SJCRH30 (cell line): ENCODE measurements around the gene PSMA1. TPM values are rescaled to one million over a fixed set of nuclear protein-coding genes. Genes with fewer than 3 reads are reported as not detected.
"Not testable (repeated sequence)": the region's sequence is repeated elsewhere in the genome, so short reads cannot be mapped to it uniquely, and the experiment has no call there.

Experiments used
- DNase-seq, 2 experiments: peaks; one replicate each; pipeline ENCODE4 v3.0.0-alpha.2; 2015 to 2020
- H3K27ac ChIP-seq: fragments of 250-450 bp; sonication (Bioruptor Pico); 2 replicates; pipeline ENCODE4 v1.5.1; 2020; ENCODE audit warnings: mild to moderate bottlenecking, moderate library complexity
- H3K27me3 ChIP-seq: fragments of 250-450 bp; sonication (Bioruptor Pico); 2 replicates; pipeline ENCODE4 v1.5.1; 2020; ENCODE audit warnings: mild to moderate bottlenecking, moderate library complexity
- H3K36me3 ChIP-seq: fragments of 250-450 bp; sonication (Bioruptor Pico); 2 replicates; pipeline ENCODE4 v1.5.1; 2020; ENCODE audit warnings: mild to moderate bottlenecking, moderate library complexity
- H3K4me1 ChIP-seq: fragments of 250-450 bp; sonication (Bioruptor Pico); 2 replicates; pipeline ENCODE4 v1.5.1; 2020; ENCODE audit warnings: mild to moderate bottlenecking, moderate library complexity
- H3K4me3 ChIP-seq: fragments of 250-450 bp; sonication (Bioruptor Pico); 2 replicates; pipeline ENCODE4 v1.5.1; 2020; ENCODE audit warnings: mild to moderate bottlenecking, moderate library complexity
- H3K9me3 ChIP-seq: fragments of 250-450 bp; sonication (Bioruptor Pico); replicated peaks from 2 replicates; pipeline ENCODE4 v1.5.1; 2020; ENCODE audit warnings: mild to moderate bottlenecking, moderate library complexity
- total RNA-seq: library from RNA; depleted of rRNA; stranded (reverse); fragments of >200 nt; shearing (Covaris generic); gene quantifications from 2 replicates; pipeline ENCODE4 v1.2.3, GENCODE V29; 2014; rRNA removed

PSMA1 gene
- total RNA-seq = 303 and 320 TPM in 2 replicates

DNA sequence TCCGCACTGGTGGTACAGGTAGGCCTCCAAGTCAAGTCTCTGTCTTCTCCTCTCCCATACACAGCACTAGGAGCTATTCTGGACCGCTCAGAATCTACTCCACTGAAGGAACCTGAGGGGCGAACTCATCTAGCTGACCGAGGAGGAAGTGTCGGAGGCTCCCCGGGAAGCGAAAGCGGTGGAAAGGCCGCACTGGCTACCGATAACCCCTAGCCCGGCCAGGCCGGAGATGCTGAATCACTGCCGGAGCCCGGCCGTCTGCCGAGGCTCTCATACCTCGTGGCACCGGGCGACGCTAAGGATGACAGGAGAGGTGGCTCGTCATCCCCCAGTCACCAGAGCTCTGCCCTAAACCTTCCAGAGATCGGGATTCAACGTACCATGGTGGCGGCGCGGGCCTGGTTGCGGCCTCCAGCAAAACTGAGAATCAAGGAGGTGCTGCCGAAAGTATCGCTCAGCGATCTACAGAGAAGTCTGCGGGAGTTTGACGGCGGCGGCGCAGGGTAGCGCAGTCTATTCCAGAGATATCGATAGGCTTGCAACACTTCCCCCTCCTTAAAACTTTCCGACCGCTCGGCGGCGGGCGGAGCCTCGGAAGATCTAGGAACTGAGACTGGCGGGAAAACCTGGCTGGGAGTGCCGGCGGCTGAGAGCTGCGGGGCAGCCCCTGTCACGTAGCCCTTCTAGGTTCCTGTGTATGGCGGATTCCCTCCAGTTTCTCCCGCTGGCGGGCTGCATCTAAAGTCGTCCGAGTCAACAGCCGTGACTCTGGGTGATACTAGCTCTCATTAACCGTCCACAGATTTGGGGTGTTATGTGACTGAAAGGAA lies at the start of gene PSMA1:
Gene PSMA1, minus strand, starts transcription at position 470 of the 830 bp plus-strand sequence. Its CDS starts 87 bp downstream, at position 383.
- H3K9me3 ChIP-seq = no peaks in the 10 kb centered on the region
- peak within 1 kb of the TSS; percentile 81 for H3K27ac ChIP-seq
- peak; percentile 97 to 98 for DNase-seq
- peaks cover 21% of the 10 kb centered on the region for H3K36me3 ChIP-seq
- no peaks in the 10 kb centered on the region for H3K4me1 ChIP-seq
- peak within 1 kb of the TSS; percentile 80 for H3K4me3 ChIP-seq
- no peaks in the 10 kb centered on the region for H3K27me3 ChIP-seq

DNA sequence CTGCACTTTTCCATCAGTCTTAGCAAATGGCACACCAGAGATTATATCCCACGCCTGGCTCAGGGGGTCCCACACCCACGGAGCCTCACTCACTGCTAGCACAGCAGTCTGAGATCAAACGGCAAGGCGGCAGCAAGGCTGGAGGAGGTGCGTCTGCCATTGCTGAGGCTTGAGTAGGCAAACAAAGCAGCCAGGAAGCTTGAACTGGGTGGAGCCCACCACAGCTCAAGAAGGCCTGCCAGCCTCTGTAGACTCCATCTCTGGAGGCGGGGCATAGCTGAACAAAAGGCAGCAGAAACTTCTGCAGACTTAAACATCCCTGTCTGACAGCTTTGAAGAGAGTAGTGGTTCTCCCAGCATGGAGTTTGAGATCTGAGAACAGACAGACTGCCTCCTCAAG lies 49.3 kb upstream of the PSMA1 start:
- not testable (repeated sequence) for H3K27ac ChIP-seq, H3K27me3 ChIP-seq, H3K36me3 ChIP-seq, H3K4me1 ChIP-seq, H3K9me3 ChIP-seq, H3K4me3 ChIP-seq, DNase-seq

DNA sequence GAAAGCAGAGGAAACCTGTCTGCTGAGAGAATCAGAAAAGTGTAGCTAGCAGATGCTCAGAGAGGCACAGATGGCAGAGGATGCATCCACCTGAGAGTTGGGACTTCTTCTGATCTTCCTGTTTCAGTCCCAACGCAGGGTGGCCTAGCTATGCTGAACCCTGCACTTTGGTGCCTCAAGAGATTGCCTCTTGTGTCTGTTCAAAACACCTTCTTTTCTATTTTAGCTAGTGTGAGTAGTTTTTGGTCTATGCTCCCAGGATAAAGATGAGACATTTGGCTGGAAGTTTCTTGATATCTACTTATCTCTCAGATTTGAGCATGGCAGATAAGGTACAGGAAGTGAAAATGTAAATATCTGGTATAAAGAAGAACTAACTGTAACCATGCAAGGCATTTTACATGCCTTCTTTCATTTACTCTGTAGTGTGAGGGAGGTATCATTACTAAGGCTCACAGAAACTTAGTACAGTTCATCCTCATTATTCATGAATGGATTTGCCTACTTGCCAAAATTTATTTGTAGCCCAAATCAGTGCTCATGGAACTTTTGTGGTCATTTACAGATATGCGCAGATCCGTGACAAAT lies 47.0 kb upstream of the PSMA1 start:
- Histone ChIP-seq H3K4me1 (no peaks in the 10 kb centered on the region), H3K27me3 (no peaks in the 10 kb centered on the region), H3K36me3 (0 out of 2 replicates have a peak, but pooled peaks cover 2% of the 10 kb centered on the region), H3K9me3 (no peaks in the 10 kb centered on the region), H3K4me3 (no peak overlapping the region), H3K27ac (no peak overlapping the region)
- DNase-seq = no peak

DNA sequence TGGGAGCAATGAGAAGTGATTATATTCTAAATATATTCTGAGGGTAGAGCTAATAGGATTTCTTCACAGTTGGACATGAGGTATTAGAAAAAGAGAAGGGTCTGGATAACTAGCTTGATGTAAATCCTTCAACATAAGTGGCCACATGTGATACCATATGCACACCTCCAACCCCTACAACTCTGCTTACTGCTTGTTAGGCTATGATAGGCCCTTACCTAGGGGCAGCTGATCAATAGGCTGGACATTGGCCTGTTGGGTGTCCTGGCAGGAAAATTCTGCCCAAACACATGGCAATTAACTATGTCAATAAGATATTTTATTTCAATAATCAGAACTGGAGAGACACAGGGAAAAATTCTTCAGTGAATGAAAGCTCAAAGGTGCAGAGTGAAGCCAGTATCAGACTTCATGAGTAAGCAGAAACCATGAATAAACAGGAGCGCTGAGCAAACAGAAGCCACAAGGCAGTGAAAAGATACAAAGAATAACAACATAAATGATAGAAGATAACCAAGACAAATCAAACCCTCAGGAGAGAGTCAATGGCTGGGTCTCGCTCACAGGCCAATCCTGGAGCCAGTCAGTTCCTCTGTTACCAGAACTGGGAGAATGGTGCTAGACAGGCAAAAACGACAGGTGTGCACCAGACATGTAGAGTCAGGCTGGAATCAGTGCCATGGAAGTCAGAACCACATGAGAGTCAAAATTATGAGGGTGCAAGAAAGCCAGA lies 46.3 kb upstream of the PSMA1 start:
- no peaks in the 10 kb centered on the region for H3K27me3 ChIP-seq
- 0 out of 2 replicates have a peak, but pooled peaks cover 2% of the 10 kb centered on the region for H3K36me3 ChIP-seq
- H3K4me1 ChIP-seq = no peaks in the 10 kb centered on the region
- H3K9me3 ChIP-seq = no peaks in the 10 kb centered on the region
- no peak for DNase-seq
- H3K4me3 ChIP-seq = no peak overlapping the region
- no peak overlapping the region for H3K27ac ChIP-seq

DNA sequence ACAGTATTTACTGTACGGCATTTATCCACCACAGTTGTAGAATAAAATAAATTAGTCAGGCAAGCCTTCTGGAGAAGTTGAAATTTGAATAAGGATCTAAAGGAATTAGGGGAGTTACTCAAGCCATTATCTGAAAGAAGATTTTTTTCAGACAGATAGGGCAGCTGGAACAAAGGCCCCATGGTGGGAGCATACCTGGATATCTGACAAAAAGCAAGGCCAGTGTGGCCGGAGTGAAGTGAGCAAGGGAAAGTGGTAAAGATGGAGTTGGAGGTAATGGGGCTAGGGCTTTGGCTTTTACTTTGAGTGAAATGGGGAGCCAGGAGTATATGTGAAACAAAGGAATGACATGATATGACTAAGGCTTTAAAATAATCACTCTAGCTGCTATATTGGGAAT lies 45.7 kb upstream of the PSMA1 start:
- Histone ChIP-seq H3K27ac (no peak overlapping the region), H3K36me3 (0 out of 2 replicates have a peak, but pooled peaks cover 2% of the 10 kb centered on the region), H3K4me3 (no peak overlapping the region), H3K4me1 (no peaks in the 10 kb centered on the region), H3K9me3 (no peaks in the 10 kb centered on the region), H3K27me3 (no peaks in the 10 kb centered on the region)
- DNase-seq = no peak

DNA sequence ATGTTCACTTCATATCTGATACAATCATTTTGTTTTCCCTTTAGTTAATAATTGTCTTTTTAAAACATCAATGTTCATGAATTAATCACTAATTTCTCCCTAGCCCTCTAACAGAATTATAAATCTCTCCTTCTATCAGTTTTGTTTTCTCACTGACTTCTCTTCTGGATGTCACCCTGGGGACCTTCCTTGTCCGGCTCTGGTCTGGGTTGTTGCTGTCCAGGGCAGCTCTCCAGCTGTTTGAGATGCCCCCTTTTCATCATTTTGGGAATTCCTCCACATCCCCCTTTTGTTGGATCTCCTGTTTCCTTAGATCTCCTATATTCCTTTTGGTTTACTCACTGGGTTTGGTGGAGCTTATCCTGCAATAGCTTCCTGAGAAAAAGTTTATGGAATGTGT lies 35.6 kb upstream of the PSMA1 start:
- Histone ChIP-seq H3K4me1 (no peaks in the 10 kb centered on the region), H3K27me3 (no peaks in the 10 kb centered on the region), H3K9me3 (no peaks in the 10 kb centered on the region), H3K36me3 (no peaks in the 10 kb centered on the region), H3K27ac (no peak overlapping the region), H3K4me3 (no peak overlapping the region)
- no peak for DNase-seq

DNA sequence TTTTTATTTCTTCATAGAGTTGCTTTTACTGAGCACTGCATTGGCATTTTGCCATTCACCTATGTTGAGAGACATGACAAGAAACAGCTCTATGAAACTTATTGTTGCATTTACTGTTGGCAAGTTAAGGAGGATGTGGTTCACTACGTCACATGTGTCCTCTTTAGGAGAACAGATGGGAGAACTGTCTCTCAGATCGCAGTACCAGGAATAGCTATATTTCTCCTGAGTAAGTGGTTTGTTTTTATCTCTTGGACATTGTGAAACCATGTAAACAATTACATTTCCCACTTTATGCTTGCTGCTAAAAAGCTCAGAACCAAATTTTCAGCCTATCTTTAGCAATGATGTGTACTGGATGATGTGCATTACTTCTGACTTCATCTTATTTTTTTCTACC lies 34.8 kb upstream of the PSMA1 start:
- Histone ChIP-seq H3K9me3 (no peaks in the 10 kb centered on the region), H3K4me1 (no peaks in the 10 kb centered on the region), H3K27me3 (no peaks in the 10 kb centered on the region), H3K27ac (no peak overlapping the region), H3K36me3 (no peaks in the 10 kb centered on the region), H3K4me3 (no peak overlapping the region)
- DNase-seq = no peak

DNA sequence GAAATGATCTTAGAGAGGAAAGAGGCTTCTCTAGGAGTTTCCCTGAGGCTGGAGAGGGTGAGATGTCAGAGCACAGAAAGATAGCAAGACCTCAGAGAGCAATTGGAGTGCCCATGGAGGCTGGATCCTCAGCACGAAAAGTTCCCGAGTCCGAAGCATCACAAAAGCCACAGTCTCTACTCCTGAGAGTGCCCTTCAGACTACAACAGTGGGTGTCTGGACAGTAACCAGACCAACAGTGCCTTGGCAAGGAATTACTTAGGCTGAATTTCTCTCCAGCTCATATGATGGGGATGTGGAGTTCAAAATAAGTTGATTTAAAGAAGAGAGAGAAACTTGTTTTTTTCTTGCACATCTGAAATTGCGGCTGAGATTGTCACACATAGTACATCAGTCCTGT lies 31.9 kb upstream of the PSMA1 start:
- no peak overlapping the region for H3K4me3 ChIP-seq
- DNase-seq = no peak
- no peaks in the 10 kb centered on the region for H3K36me3 ChIP-seq
- H3K27ac ChIP-seq = no peak overlapping the region
- H3K4me1 ChIP-seq = no peaks in the 10 kb centered on the region
- no peaks in the 10 kb centered on the region for H3K9me3 ChIP-seq
- no peaks in the 10 kb centered on the region for H3K27me3 ChIP-seq

DNA sequence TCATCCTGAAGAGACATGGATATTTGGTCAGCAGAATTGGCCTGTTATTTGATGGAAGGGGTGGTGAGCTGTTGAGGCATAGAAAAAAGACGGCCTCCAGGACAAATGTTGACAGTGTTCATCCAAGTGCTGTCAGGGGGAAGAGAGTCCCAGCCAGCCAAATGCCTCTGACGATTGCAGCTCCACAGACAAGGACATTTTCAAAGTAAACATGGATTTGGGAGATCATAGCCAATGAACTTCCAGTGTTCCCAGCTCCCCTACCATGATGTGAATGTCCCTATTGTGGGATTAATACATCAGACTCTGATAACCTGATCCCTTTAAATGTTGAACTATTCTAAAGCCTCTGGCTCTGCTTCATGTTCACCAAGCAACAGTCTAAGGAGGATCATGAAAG lies 31.2 kb upstream of the PSMA1 start:
- H3K9me3 ChIP-seq = no peaks in the 10 kb centered on the region
- H3K4me1 ChIP-seq = no peaks in the 10 kb centered on the region
- H3K4me3 ChIP-seq = no peak overlapping the region
- no peaks in the 10 kb centered on the region for H3K27me3 ChIP-seq
- no peak for DNase-seq
- H3K27ac ChIP-seq = no peak overlapping the region
- no peaks in the 10 kb centered on the region for H3K36me3 ChIP-seq

DNA sequence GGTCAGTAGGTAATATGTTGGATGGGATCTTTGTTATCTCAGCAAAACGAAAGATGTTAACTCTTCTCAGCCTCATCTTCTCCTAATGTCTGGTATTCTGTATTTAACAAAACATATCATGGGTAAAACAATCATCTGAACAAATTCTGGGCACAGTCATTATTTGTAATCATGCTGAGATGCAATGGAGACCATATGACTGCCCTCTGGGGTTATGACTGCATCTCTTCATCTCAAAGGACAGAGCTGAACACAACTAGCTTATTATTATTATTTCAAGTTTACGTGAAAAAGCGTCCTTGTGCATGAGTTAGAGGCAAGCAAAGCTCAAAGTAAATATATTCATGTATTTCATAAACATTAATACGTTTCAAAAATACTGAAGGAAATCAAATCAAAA lies 29.7 kb upstream of the PSMA1 start:
- no peaks in the 10 kb centered on the region for H3K27me3 ChIP-seq
- no peaks in the 10 kb centered on the region for H3K4me1 ChIP-seq
- H3K9me3 ChIP-seq = no peaks in the 10 kb centered on the region
- no peak for DNase-seq
- no peak overlapping the region for H3K27ac ChIP-seq
- H3K36me3 ChIP-seq = no peaks in the 10 kb centered on the region
- H3K4me3 ChIP-seq = no peak overlapping the region

DNA sequence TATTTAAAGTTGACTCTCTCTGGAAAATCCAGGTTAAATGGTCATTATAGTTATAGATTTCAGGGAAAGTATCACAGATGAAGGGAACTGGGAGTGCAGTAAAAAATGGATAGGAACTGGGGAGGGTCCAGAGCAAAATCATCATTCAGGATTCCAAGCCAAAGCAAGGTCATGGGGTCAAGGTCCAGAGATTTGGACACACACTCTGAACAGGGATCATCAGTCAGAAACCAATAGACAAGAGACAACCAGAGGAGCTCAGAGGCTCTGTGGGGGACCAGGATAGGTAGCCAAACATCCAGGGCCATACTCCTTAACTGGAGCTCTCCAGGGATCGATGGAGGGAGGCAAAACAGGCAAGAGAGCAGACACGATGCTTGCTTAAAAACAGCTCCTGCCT lies 27.3 kb upstream of the PSMA1 start:
- no peak overlapping the region for H3K4me3 ChIP-seq
- no peaks in the 10 kb centered on the region for H3K9me3 ChIP-seq
- H3K36me3 ChIP-seq = no peaks in the 10 kb centered on the region
- no peak overlapping the region for H3K27ac ChIP-seq
- DNase-seq = no peak
- no peaks in the 10 kb centered on the region for H3K27me3 ChIP-seq
- no peaks in the 10 kb centered on the region for H3K4me1 ChIP-seq

DNA sequence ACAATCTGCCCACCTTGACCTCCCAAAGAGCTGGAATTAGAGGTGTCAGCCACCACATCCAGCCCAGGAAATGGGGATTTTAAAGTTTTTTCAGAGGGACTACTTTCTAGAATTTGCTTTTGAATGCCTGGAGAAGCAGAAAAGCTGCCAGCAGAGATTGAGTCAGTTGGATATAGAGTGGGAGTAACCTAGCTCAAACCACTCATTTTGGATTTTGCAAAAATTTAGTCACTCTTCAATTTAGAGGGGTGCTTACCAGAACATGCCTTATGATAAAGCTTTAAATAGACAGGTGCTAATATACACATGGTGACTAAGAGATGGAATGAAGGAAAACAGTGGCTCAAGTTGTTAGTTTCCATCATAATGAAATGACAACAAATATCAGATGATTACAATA lies 26.5 kb upstream of the PSMA1 start:
- no peak for DNase-seq
- no peaks in the 10 kb centered on the region for H3K27me3 ChIP-seq
- H3K4me1 ChIP-seq = no peaks in the 10 kb centered on the region

DNA sequence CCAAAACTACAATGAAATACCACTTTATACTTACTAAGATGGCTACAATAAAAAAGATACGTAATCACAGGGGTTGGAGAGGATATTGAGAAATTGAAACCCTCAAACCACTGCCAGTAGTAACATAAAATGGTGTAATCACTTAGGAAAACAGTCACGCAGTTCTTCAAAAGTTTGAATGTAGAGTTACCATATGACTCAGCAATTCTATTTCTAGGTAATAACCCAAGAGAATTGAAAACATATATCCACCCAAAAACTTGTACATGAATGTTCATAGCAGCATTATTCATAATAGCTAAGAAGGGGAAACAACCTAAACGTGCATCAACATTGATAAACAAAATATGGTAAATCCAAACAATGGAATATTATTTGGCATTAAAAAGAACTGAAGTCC lies 24.4 kb upstream of the PSMA1 start:
- no peak for DNase-seq

More for the DNA sequence above, 26.5 kb upstream of the PSMA1 start:
- no peaks in the 10 kb centered on the region for H3K9me3 ChIP-seq
- no peak overlapping the region for H3K27ac ChIP-seq
- H3K4me3 ChIP-seq = no peak overlapping the region
- no peaks in the 10 kb centered on the region for H3K36me3 ChIP-seq

DNA sequence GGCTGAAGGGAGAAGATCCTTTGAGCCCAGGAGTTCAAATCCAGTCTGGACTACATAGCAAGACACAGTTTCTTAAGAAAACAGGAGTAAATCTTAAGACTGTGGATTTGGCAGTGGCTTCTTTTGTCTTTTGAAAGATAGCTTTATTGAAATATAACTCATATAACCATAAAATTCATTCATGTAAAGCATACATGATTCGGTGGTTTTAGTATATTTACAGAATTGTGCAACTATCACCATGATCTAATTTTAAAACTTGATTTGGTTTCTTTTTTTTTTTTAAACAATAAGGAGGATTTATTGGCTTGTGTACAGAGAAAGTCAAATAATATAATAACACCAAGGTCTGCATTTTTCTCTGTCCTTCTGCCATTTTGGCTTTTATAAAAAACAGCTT lies 23.1 kb upstream of the PSMA1 start:
- DNase-seq = no peak
- H3K4me1 ChIP-seq = no peaks in the 10 kb centered on the region
- no peaks in the 10 kb centered on the region for H3K9me3 ChIP-seq
- no peak overlapping the region for H3K27ac ChIP-seq
- H3K4me3 ChIP-seq = no peak overlapping the region
- no peaks in the 10 kb centered on the region for H3K27me3 ChIP-seq
- H3K36me3 ChIP-seq = no peaks in the 10 kb centered on the region

More for the DNA sequence above, 24.4 kb upstream of the PSMA1 start:
- no peak overlapping the region for H3K27ac ChIP-seq
- no peaks in the 10 kb centered on the region for H3K27me3 ChIP-seq
- no peaks in the 10 kb centered on the region for H3K9me3 ChIP-seq
- no peak overlapping the region for H3K4me3 ChIP-seq
- H3K36me3 ChIP-seq = no peaks in the 10 kb centered on the region
- H3K4me1 ChIP-seq = no peaks in the 10 kb centered on the region

DNA sequence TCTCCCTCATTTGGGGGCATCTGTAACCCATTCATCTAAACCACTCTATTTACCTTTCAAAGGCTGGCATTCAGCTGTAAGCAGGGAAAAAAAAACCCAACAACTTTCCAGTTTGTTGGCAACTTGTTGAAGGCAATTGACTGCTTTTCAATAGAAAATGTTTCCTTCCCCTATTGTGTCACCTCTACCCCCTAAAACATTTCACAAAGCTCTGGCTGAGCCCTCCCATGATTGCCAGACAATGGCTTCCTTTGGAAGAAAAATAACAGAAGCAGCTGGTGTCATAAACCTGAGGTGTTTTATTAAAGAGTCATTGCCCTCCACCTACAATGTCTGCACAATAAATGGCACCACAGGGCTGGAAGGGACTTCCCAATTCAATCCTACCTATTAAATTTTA lies 22.1 kb upstream of the PSMA1 start:
- H3K27me3 ChIP-seq = no peaks in the 10 kb centered on the region

More for the DNA sequence above, 22.1 kb upstream of the PSMA1 start:
- DNase-seq = no peak
- Histone ChIP-seq H3K27ac (no peak overlapping the region), H3K4me1 (no peaks in the 10 kb centered on the region), H3K36me3 (no peaks in the 10 kb centered on the region), H3K9me3 (no peaks in the 10 kb centered on the region), H3K4me3 (no peak overlapping the region)
